Measurements from ENCODE around the gene RBM19. TPM values are rescaled to one million over a fixed set of nuclear protein-coding genes. Genes with fewer than 3 reads are reported as not detected.

The RBM19 gene
- total RNA-seq, 1 donor from 2014 or later: 30.4 TPM

DNA sequence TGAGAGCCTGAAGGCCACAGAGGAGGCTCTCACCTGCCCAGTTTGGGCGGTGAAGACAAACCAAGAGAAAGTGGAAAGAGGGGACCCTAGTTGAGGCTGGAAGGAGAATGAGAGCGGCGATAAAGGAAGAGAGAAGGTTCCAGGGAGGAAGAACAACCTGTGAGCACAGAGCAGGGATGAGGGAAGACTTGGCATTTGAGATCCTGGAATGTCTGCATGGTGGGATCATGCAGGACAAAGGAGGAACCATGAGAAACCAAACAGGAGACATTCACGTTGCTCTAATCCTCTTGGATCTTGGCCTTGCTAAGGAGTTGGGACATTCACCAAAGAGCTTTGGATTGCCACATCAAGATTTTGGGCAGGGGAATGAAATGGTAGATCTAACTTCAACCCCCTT is 22.9 kb upstream of the RBM19 start:
- DNase-seq (ENCODE audit: low spot score): no peak

DNA sequence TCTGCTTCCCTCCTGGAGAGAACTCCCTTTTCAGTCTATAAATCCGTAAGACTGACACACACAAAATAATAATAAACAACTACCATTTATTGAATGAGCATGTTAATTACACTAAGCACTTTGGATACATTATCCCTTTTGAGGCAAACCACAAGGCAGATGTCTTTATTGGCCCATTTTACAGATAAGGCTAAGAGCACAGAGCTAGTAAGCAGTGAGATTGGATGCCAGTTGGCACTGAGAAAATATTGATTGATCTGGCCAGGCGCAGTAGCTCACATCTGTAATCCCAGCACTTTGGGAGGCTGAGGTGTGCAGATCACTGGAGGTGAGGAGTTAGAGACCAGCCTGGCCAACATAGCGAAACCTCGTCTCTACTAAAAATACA is 21.9 kb upstream of the RBM19 start:
- no peak for DNase-seq (ENCODE audit: low spot score)

GRCh38 chr12:113987261-113988063 is 21.3 kb upstream of the RBM19 start:
- DNase-seq (ENCODE audit: low spot score): no peak

DNA sequence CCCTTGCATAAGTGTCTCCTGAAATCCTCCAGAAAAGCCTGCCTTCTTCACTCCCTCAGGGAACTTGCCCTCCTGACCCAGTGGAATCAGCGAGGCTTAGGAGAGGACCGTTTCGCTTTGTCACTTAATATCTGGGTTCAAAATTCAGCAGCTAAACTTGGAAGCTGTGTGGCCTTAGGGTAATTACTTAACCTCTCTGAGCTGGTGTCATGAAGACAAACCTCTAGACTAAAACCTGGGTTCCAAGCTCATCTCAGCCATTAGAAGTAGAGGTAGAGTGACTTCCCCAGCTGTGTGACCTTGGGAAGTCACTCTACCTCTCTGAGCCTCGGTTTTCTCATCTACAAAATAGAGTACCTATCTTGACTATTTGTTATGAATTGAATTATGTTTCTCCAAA is 18.3 kb upstream of the RBM19 start:
- DNase-seq (ENCODE audit: low spot score): no peak

- no peak for DNase-seq (ENCODE audit: low spot score)
Measured at GRCh38 chr12:113983777-113984448, 17.8 kb upstream of the RBM19 start.

- DNase-seq (ENCODE audit: low spot score): no peak
Measured at GRCh38 chr12:113983265-113983664, 17.1 kb upstream of the RBM19 start.

DNA sequence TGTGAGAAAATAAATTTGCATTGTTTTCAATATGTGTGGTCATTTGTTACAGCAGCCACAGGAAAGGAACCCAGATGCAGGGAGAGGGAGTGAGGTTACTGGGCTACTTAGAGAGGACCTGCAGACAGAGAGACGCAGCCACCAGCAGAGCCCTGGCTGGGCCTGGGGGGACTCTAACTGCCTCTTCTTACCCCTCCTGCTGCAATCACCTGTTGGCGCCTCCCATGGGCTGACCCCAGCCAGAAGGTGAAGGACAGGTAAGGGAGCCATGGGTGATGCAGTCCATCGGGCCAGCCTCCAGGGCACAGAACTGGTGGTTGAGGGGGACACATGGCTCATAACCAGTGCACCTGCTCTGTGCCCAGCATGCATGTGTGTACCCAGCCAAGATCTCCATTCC is 15.8 kb upstream of the RBM19 start:
- no peak for DNase-seq (ENCODE audit: low spot score)

DNA sequence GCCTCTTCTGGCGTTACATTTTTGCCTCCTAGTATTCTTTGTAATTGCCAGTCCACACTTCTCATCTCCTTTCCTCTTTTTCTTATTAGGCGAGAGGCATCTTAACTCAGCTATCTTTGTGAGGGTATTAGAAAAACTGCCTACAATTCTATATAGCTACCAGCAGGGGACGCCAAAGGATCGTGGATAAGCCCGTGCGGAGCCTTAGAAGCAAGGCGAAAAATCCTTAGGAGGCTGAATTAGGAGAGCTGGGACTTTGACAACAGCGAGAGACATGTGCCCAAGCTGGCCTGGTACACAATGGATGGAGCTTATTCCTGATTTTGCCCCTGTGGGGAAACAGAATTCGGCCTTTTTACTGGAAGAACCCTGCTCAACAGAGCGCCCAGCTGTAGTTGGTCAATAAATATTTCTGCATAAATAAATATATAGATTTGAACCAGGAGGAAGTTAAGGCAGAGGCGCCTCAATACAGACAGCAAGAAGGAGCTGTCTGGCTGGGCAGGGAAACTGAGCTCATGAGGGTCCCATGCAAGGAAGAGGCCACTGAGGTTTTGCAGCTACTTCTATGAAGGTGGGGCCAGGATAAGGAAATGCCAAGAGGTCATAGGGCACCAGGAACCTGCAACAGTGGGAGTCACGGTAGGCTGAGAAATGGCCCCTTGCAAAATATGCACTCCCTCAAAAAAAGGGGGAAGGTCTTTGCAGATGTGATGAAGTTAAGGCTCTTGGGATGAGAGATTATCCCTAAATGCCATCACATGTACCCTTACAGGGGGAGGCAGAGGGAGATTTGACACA is 14.6 kb upstream of the RBM19 start:
- DNase-seq (ENCODE audit: low spot score): no peak

GRCh38 chr12:113980054-113980453 is 13.9 kb upstream of the RBM19 start:
- DNase-seq (ENCODE audit: low spot score): no peak

DNA sequence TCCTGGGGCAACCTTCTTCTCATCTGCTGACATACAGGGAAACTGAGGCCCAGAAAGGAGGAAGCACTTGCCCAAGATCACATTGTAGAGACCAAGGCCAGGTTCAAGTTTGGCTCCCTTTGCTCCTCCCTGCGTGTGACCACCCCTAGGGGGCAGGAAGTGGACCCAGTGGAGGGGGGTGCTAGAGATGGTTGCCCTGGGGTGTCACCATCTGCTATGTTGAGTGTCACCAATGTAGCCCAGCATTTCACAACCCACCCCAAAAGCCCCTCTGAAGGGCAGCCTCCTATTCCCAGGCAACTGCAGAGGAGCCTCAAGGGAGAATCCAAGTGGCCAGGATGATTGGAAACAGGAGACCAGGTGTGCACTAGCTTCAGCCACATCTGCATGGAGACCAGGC is 12.0 kb upstream of the RBM19 start:
- no peak for DNase-seq (ENCODE audit: low spot score)

- DNase-seq (ENCODE audit: low spot score): no peak
Measured at GRCh38 chr12:113974006-113974405, 7.9 kb upstream of the RBM19 start.

DNA sequence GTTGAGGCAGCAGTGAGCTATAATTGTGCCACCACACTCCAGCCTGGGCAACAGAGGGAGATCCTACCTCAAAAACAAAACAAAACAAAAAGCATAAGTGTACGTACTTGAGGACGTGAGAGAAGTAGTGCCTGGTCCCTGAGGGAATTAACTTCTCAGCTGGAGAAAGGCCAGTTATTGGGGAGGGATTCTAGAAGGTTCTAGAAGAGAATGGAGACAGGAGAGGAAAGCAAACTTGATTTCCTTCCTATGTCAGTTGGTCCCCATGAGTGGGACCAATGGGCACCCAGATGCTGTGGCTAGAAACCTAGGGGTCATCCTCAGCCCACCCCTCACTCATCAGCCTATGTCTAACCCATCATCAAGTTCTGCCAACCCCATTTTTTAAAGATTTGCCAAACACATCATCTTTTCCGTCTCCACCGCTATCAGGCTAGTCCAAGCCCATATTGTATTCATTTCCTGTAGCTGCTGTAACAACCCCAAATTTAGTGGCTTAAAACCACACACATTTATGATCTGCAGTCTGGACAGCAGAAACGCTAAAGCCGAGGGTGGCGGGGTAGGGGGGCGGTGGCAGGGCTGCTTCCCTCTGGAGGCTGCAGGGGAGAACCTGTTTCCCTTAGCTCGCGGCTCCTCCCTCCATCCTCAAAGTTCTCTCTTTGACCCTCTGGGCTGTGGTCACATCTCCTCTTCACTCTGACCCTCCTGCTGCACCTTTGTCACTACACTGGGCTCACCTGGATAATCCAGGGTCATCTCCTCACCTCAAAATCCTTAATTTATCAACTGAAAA is 7.2 kb upstream of the RBM19 start:
- no peak for DNase-seq (ENCODE audit: low spot score)

GRCh38 chr12:113971392-113971791 is 5.3 kb upstream of the RBM19 start:
- no peak for DNase-seq (ENCODE audit: low spot score)

DNA sequence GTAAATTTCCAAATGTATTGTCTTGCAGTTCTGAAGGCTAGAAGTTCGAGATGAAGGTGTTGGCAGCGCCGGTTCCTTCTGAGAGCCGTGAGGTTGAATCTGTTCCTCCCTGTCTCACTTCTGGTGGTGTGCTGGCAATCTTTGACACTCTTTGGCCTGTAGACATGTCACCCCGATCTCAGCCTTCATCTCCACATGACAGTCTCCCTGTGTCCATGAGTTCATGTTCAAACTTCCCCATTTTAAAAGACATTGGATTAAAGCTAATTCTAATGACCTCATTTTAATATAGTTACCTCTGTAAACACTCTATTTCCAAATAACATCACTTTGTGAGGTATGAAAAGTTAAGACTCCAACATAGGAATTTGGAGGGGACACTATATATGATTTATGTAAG is 4.1 kb upstream of the RBM19 start:
- DNase-seq (ENCODE audit: low spot score): no peak

DNA sequence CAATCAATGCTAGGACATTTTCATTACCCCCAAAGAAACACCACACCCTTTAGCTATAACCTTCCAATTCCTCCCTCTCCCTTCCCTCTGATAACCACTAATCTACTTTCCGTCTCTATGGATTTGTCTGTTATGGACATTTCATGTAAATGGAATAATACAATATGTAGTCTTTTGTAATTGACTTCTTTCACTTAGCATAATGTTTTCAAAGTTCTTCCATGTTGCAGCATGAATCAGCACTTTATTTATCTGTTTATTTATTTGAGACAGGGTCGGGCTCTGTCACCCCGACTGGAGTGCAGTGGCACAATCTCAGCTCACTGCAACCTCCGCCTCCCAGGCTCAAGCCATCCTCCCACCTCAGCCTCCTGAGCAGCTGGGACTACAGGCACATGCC is 1.2 kb upstream of the RBM19 start:
- DNase-seq (ENCODE audit: low spot score): no peak

- DNase-seq (ENCODE audit: low spot score): no peak
Measured at GRCh38 chr12:113962733-113963132, 3.4 kb downstream of the RBM19 start.

- no peak for DNase-seq (ENCODE audit: low spot score)
Measured at GRCh38 chr12:113961921-113962710, 4.0 kb downstream of the RBM19 start.

GRCh38 chr12:113960030-113960429 is 6.1 kb downstream of the RBM19 start:
- no peak for DNase-seq (ENCODE audit: low spot score)

DNA sequence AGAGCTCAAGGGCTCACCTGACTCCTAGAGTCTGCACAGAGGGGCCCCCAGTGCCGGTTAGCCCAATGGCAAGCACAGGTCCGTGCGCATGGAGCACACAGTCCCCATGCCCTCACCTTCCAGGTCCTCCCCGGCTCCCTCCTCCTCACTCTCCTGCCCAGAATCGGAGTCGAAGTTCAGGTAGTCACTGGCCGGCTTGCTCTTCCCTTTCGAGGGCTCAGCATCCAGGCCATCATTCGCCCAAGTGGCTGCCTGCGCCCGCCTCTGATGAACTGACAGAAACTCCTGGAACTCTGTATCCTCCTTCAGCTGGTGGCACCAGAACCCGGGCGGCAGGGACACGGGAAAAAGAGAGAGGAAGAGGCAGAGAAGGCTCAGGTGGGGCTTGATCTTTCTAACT is 7.0 kb downstream of the RBM19 start:
- no peak for DNase-seq (ENCODE audit: low spot score)

DNA sequence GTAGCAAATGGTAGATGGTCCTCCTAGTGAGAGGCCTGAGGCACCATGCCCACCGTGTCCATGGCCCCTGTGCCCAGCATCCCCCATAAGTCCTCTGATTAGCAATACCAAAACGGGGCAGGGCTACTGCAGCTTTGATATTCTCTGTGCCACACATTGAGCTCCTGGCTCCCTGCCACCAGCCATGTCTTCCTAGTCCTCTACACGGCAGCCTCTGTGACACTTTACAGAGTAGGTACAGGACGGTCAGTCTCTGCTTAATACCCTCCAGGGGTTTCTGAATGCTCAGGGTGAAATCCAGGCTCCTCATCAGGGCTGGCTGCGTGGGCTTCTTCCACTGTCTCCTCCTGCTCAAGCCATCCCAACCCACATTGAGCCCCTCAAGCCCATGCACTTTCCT is 8.0 kb downstream of the RBM19 start:
- no peak for DNase-seq (ENCODE audit: low spot score)

DNA sequence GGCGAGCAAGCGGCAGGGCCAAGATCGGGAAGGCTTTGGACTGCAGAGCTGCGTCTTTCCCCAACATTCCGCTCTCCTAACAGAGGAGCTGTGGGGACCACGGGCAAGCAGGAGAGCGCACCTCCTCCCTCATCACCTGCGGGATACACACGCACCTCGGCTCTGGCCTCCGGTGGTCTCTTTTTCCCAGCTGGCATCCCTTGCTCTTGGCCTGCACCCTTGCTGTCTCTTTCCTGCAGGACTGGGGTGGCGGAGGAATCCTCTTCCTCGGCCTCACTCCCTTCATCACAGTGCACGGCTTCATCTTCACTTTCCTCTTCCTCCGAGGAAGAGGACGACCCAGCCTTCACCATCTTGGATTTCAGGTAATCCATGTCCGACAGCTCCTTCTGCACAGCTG is 8.5 kb downstream of the RBM19 start:
- no peak for DNase-seq (ENCODE audit: low spot score)
